IMR-90 (cell line): ENCODE measurements around the gene ADAMTS6. TPM values are rescaled to one million over a fixed set of nuclear protein-coding genes. Genes with fewer than 3 reads are reported as not detected.

Experiments
- ATAC-seq: fragments of 200-7000 bp; cut with Tn5 transposase; 2 replicates; pipeline ENCODE4 v1.9.1; 2020; ENCODE audit warnings: low read depth, mild to moderate bottlenecking, moderate library complexity
- BruUV-seq: library from RNA; stranded (reverse); fragments of 400-500 nt; replicated peaks from 2 replicates; lab custom pipeline; 2021; lab: Mats Ljungman, UMichigan
- CTCF ChIA-PET: fragments of 300-600 bp; formaldehyde crosslinking; extraction: SDS; loops from one replicate; lab custom pipeline; 2021; ENCODE audit warnings: antibody characterized with exemption; lab: Yijun Ruan, JAX
- POLR2A ChIA-PET: fragments of 300-600 bp; sonication (Branson Sonifier 250); formaldehyde crosslinking; loops from one replicate; lab custom pipeline; 2022; ENCODE audit warnings: antibody characterized with exemption; ENCODE audit not compliant: unreplicated experiment; lab: Charles Lee
- DNase-seq: peaks from one replicate; pipeline ENCODE4 v3.0.0; 2013
- H2AFZ ChIP-seq: replicated peaks from 2 replicates; pipeline ENCODE3; 2013; ENCODE audit warnings: low read length, mild to moderate bottlenecking; ENCODE audit not compliant: poor library complexity
- H2AK5ac ChIP-seq: 2 replicates; pipeline ENCODE4 v1.6.1; 2013; ENCODE audit warnings: low read depth, low read length, inconsistent platforms
- H2AK9ac ChIP-seq: replicated peaks from 2 replicates; pipeline ENCODE3; 2013; ENCODE audit warnings: mild to moderate bottlenecking, low read depth, low read length, moderate library complexity; ENCODE audit not compliant: poor library complexity
- H2BK120ac ChIP-seq: 2 replicates; pipeline ENCODE4 v1.6.1; 2013; ENCODE audit warnings: low read depth, low read length, inconsistent platforms
- H2BK15ac ChIP-seq: 3 replicates; pipeline ENCODE4 v1.6.1; 2013; ENCODE audit warnings: low read depth, low read length, inconsistent platforms
- H2BK20ac ChIP-seq: 2 replicates; pipeline ENCODE4 v1.6.1; 2013; ENCODE audit warnings: low read depth, mild to moderate bottlenecking, inconsistent platforms, low read length, moderate library complexity
- H2BK5ac ChIP-seq: 2 replicates; pipeline ENCODE4 v1.6.1; 2013; ENCODE audit warnings: mild to moderate bottlenecking, low read depth, low read length, inconsistent platforms; ENCODE audit not compliant: poor library complexity, severe bottlenecking
- H3K14ac ChIP-seq: replicated peaks from 2 replicates; pipeline ENCODE4 v1.6.1; 2013; ENCODE audit warnings: low read depth, low read length, inconsistent platforms
- H3K18ac ChIP-seq: 2 replicates; pipeline ENCODE4 v1.6.1; 2013; ENCODE audit warnings: low read depth, low read length, control low read depth
- H3K23ac ChIP-seq: 2 replicates; pipeline ENCODE4 v1.6.1; 2013; ENCODE audit warnings: low read depth, low read length, inconsistent platforms
- H3K27ac ChIP-seq: 2 replicates; pipeline ENCODE4 v1.5.1; 2013; ENCODE audit warnings: mild to moderate bottlenecking, control low read depth, low read length; ENCODE audit not compliant: insufficient read depth
- H3K27me3 ChIP-seq: 2 replicates; pipeline ENCODE4 v1.6.1; 2013; ENCODE audit warnings: low read length; ENCODE audit not compliant: control insufficient read depth, insufficient read depth
- H3K36me3 ChIP-seq: 2 replicates; pipeline ENCODE4 v1.6.1; 2013; ENCODE audit warnings: low read length, mixed read lengths; ENCODE audit not compliant: control insufficient read depth, insufficient read depth
- H3K4ac ChIP-seq: 2 replicates; pipeline ENCODE4 v1.6.1; 2013; ENCODE audit warnings: low read depth, low read length, inconsistent platforms
- H3K4me1 ChIP-seq: 2 replicates; pipeline ENCODE4 v1.6.1; 2013; ENCODE audit warnings: low read length, mixed read lengths; ENCODE audit not compliant: control insufficient read depth, insufficient read depth
- H3K4me2 ChIP-seq: 2 replicates; pipeline ENCODE4 v1.6.1; 2013; ENCODE audit warnings: low read depth, mild to moderate bottlenecking, control low read depth, low read length, moderate library complexity
- H3K4me3 ChIP-seq: 2 replicates; pipeline ENCODE4 v1.5.1; 2013; ENCODE audit warnings: low read depth, mild to moderate bottlenecking, control low read depth, low read length, moderate library complexity; ENCODE audit not compliant: insufficient read depth
- H3K56ac ChIP-seq: 2 replicates; pipeline ENCODE4 v1.6.1; 2013; ENCODE audit warnings: low read length, inconsistent platforms; ENCODE audit not compliant: insufficient read depth; ENCODE audit errors: extremely low read depth
- H3K79me1 ChIP-seq, 2 experiments: 2 replicates each; pipeline ENCODE4 v1.6.1; 2013; ENCODE audit warnings: low read length in 2 of 2, inconsistent platforms in 1 of 2, low read depth in 1 of 2
- H3K9ac ChIP-seq: 2 replicates; pipeline ENCODE4 v1.6.1; 2013; ENCODE audit warnings: low read depth, low read length, control low read depth
- H3K9me1 ChIP-seq: 2 replicates; pipeline ENCODE4 v1.6.1; 2013; ENCODE audit warnings: low read length, inconsistent platforms; ENCODE audit not compliant: insufficient read depth
- H3K9me3 ChIP-seq: 2 replicates; pipeline ENCODE4 v1.6.1; 2013; ENCODE audit warnings: low read length; ENCODE audit not compliant: control insufficient read depth, insufficient read depth
- H4K20me1 ChIP-seq: 2 replicates; pipeline ENCODE4 v1.6.1; 2013; ENCODE audit warnings: low read length, inconsistent platforms; ENCODE audit not compliant: insufficient read depth
- H4K5ac ChIP-seq: 2 replicates; pipeline ENCODE4 v1.6.1; 2013; ENCODE audit warnings: mild to moderate bottlenecking, low read depth, low read length, control low read depth
- H4K8ac ChIP-seq, 2 experiments: 2 replicates each; pipeline ENCODE4 v1.6.1; 2013; ENCODE audit warnings: low read depth in 2 of 2, low read length in 2 of 2, control low read depth in 1 of 2, inconsistent platforms in 1 of 2
- H4K91ac ChIP-seq: 2 replicates; pipeline ENCODE4 v1.6.1; 2013; ENCODE audit warnings: low read depth, low read length, inconsistent platforms; ENCODE audit not compliant: insufficient read depth
- RCOR1 ChIP-seq: IDR thresholded peaks from 2 replicates; pipeline ENCODE4 v1.6.1; 2012; ENCODE audit warnings: mild to moderate bottlenecking, low read length, improper control_type of control experiment; ENCODE audit not compliant: insufficient replicate concordance
- SMC3 ChIP-seq: fragments of 150-350 bp; IDR thresholded peaks from 2 replicates; pipeline ENCODE4 v1.6.1; 2016; ENCODE audit warnings: low read depth, mild to moderate bottlenecking, antibody characterized with exemption, low read length, moderate library complexity
- WGBS, 2 experiments: methylation state at CpG; one replicate each; pipeline versions ENCODE4 v1.1.5 to v1.1.7; 2013; ENCODE audit warnings: missing lambda C conversion rate in 2 of 2; ENCODE audit not compliant: insufficient read length in 1 of 2; ENCODE audit errors: extremely low coverage in 2 of 2; 5-methylcytosine and 5-hydroxymethylcytosine counted together
- dilution Hi-C: fragments of 300-500 bp; cut with HindIII; formaldehyde crosslinking; loops from one replicate; pipeline ENCODE4 v1.14.3; 2018; ENCODE audit warnings: low sequenced_read_pairs; ENCODE audit not compliant: unreplicated experiment
- in situ Hi-C: fragments of 300-500 bp; cut with MboI; formaldehyde crosslinking; loops from 3 replicates; pipeline ENCODE4 v1.14.3; 2019; ENCODE audit warnings: low sequenced_read_pairs, inconsistent platforms, mixed read lengths
- intact Hi-C: fragments of 100-400 bp; cut with micrococcal nuclease; formaldehyde crosslinking; loops from 2 replicates; pipeline ENCODE4 v1.10.0; 2022
- polyA plus RNA-seq, 3 experiments: library from polyadenylated mRNA; depleted of rRNA; stranded (reverse); fragments of >200 nt; gene quantifications; 2 replicates each; pipeline ENCODE4 v1.2.3, GENCODE V29; 2012; ENCODE audit warnings: low replicate concordance in 1 of 3
- total RNA-seq: library from RNA; depleted of rRNA; stranded (reverse); fragments of >200 nt; gene quantifications from 2 replicates; pipeline ENCODE4 v1.2.3, GENCODE V29; 2012
- TF ChIP-seq, protein P1 (sequence below): fragments of 150-350 bp; IDR thresholded peaks from 2 replicates; pipeline ENCODE4 v1.6.1; 2016; ENCODE audit warnings: low read depth, mild to moderate bottlenecking, low read length, moderate library complexity, borderline replicate concordance

Gene ADAMTS6
- total and polyA plus RNA-seq, 2 of the 4 experiments (the other 2 are of a cell fraction) = 23.9 to 173 TPM

DNA sequence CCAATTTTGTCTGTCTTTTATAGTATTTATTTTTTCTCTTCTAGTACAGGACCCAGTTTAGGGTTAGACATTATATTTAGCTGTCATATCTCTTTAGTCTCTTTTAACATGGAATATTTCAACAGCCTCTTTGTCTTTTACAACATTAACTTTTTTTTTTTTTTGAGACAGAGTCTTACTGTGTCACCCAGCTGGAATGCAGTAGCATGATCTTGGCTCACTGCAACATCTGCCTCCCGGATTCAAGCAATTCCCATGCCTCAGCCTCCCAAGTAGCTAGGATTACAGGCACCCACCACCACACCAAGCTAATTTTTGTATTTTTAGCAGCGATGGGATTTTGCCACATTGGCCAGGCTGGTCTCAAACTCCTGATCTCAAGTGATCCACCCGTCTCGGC, 90.1 kb downstream of the ADAMTS6 start:
- Histone ChIP-seq H2AFZ (no peak overlapping the region), H2BK5ac (no peak overlapping the region), H4K5ac (no peak overlapping the region), H3K79me1 (peaks cover 15 to 18% of the 10 kb centered on the region in 2 experiments; a peak in 3 of 4 replicates), H3K4me1 (no peaks in the 10 kb centered on the region), H2BK120ac (no peak overlapping the region), H3K4ac (no peak overlapping the region), H3K4me3 (no peak overlapping the region), H3K27ac (no peak overlapping the region), H3K23ac (no peak overlapping the region), H4K91ac (no peak overlapping the region), H3K36me3 (peaks cover 3% of the 10 kb centered on the region; the same call in 1 of the 2 replicates), H3K9me3 (peaks cover 3% of the 10 kb centered on the region; the same call in 1 of the 2 replicates), H2BK20ac (no peak overlapping the region), H3K18ac (no peak overlapping the region), H2BK15ac (no peak overlapping the region), H4K20me1 (no peaks in the 10 kb centered on the region), H4K8ac (no peak overlapping the region), H3K4me2 (no peak overlapping the region), H2AK5ac (no peak overlapping the region), H3K9me1 (0 out of 2 replicates have a peak, but pooled peaks cover 1% of the 10 kb centered on the region), H2AK9ac (no peak overlapping the region), H3K14ac (no peak overlapping the region), H3K27me3 (no peaks in the 10 kb centered on the region), H3K9ac (no peak overlapping the region), H3K56ac (no peak overlapping the region)
- intact Hi-C loops = no loop called here
- BruUV-seq = no TSS peak
- TF ChIP-seq SMC3 = no peak
- TF ChIP-seq, protein P1, sequence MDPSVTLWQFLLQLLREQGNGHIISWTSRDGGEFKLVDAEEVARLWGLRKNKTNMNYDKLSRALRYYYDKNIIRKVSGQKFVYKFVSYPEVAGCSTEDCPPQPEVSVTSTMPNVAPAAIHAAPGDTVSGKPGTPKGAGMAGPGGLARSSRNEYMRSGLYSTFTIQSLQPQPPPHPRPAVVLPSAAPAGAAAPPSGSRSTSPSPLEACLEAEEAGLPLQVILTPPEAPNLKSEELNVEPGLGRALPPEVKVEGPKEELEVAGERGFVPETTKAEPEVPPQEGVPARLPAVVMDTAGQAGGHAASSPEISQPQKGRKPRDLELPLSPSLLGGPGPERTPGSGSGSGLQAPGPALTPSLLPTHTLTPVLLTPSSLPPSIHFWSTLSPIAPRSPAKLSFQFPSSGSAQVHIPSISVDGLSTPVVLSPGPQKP = no peak
- TF ChIP-seq RCOR1 = no peak
- DNase-seq (peak; percentile 51), ATAC-seq (no peak)
- ChIA-PET POLR2A (no interaction called here), CTCF (no interaction called here)
- dilution Hi-C loops = no loop called here
- WGBS, 2 experiments = no CpG with 5 or more reads among the region's 4 CpGs
- in situ Hi-C loops = no loop called here
